ENCODE results near the gene HBG2. TPM values are rescaled to one million over a fixed set of nuclear protein-coding genes. Genes with fewer than 3 reads are reported as not detected.

HBG2 gene
- total and polyA plus RNA-seq, 2 of the 4 experiments (the other 2 are of a cell fraction) = 0.54 TPM; not detected in 1

DNA sequence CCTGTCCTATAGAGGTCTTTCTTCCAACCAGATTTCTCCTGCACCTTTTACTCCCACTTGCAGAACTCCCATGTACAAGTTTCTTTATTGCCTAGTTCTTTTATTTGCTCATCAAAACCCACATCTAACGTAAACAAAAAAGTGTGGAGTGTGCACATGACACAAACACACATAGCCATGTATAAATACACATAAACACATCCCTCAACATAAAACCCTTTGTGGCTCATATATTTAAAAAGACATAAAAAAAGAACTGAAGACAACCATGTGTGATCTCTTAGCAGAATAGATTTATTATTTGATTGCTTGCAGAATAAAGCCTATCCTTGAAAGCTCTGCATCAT, 1.7 kb downstream of the HBG2 start:
- TF ChIP-seq BHLHE40 (IDR thresholded peaks at IDR 0.05; ENCODE audit: low read depth, low read length) = no peak
- TF ChIP-seq MAZ (IDR thresholded peaks at IDR 0.05; ENCODE audit: borderline replicate concordance, low read depth, low read length) = no peak
- TF ChIP-seq RFX5 (IDR thresholded peaks at IDR 0.05; ENCODE audit: low read depth, low read length) = no peak
- TF ChIP-seq SMC3 (IDR thresholded peaks at IDR 0.05; ENCODE audit: low read depth, low read length) = no peak
- no peak for TF ChIP-seq USF2 (IDR thresholded peaks at IDR 0.05; ENCODE audit: low read depth, low read length)
- no peak for TF ChIP-seq NFE2L2 (IDR thresholded peaks at IDR 0.05; ENCODE audit: low read depth, low read length)
- no peak overlapping the region for H3K4me3 ChIP-seq (ENCODE audit: insufficient read depth, low read depth, low read length)
- no peaks in the 10 kb centered on the region for H3K36me3 ChIP-seq (ENCODE audit: control insufficient read depth, insufficient read depth, low read length)
- no peak for DNase-seq
- no peak overlapping the region for H3K27ac ChIP-seq (ENCODE audit: insufficient read depth, low read length)
- H3K4me2 ChIP-seq (ENCODE audit: low read depth, low read length) = no peak overlapping the region
- no peak overlapping the region for H3K4ac ChIP-seq (ENCODE audit: low read depth, low read length)
- no peak overlapping the region for H4K5ac ChIP-seq (ENCODE audit: low read depth, low read length)
- no peak overlapping the region for H2BK5ac ChIP-seq (ENCODE audit: low read depth, low read length, poor library complexity, severe bottlenecking)
- in situ Hi-C loops (cut with MboI; ENCODE audit: low sequenced_read_pairs) (no loop called here), dilution Hi-C loops (cut with HindIII; ENCODE audit: low sequenced_read_pairs, unreplicated experiment) (no loop called here), intact Hi-C loops (cut with micrococcal nuclease) (no loop called here)
- H2BK20ac ChIP-seq (ENCODE audit: low read depth, low read length) = no peak overlapping the region
- no peak overlapping the region for H2AK5ac ChIP-seq (ENCODE audit: low read depth, low read length)
- no peak overlapping the region for H2AFZ ChIP-seq (replicated peaks; ENCODE audit: low read length, poor library complexity)
- no peak overlapping the region for H3K9ac ChIP-seq (ENCODE audit: low read depth, low read length)
- H3K4me1 ChIP-seq (ENCODE audit: control insufficient read depth, insufficient read depth, low read length) = no peaks in the 10 kb centered on the region
- no peaks in the 10 kb centered on the region for H3K9me1 ChIP-seq (ENCODE audit: insufficient read depth, low read length)
- no peak overlapping the region for H3K23ac ChIP-seq (ENCODE audit: low read depth, low read length)
- no peaks in the 10 kb centered on the region for H4K20me1 ChIP-seq (ENCODE audit: insufficient read depth, low read length)
- CTCF ChIA-PET = no interaction called here
- no peak for ATAC-seq (ENCODE audit: low read depth)
- no CpG with 5 or more reads among the region's 1 CpG for WGBS, 2 experiments (ENCODE audit: extremely low coverage in 2 of 2, insufficient read length in 1 of 2)
- no peak overlapping the region for H3K56ac ChIP-seq (ENCODE audit: extremely low read depth, insufficient read depth, low read length)
- no peak overlapping the region for H4K8ac ChIP-seq (ENCODE audit: low read depth in 2 of 2, low read length in 2 of 2)
- H2BK15ac ChIP-seq (ENCODE audit: low read depth, low read length) = no peak overlapping the region
- no peak overlapping the region for H3K14ac ChIP-seq (replicated peaks; ENCODE audit: low read depth, low read length)
- no peak overlapping the region for H4K91ac ChIP-seq (ENCODE audit: insufficient read depth, low read depth, low read length)
- no TSS peak for BruUV-seq (replicated peaks)
- H3K9me3 ChIP-seq (ENCODE audit: control insufficient read depth, insufficient read depth, low read length) = no peaks in the 10 kb centered on the region
- POLR2A ChIA-PET (ENCODE audit: unreplicated experiment) = no interaction called here
- no peaks in the 10 kb centered on the region for H3K79me1 ChIP-seq (ENCODE audit: low read depth in 1 of 2, low read length in 2 of 2)
- no peak overlapping the region for H2BK120ac ChIP-seq (ENCODE audit: low read depth, low read length)
- H3K18ac ChIP-seq (ENCODE audit: low read depth, low read length) = no peak overlapping the region
- no peaks in the 10 kb centered on the region for H3K27me3 ChIP-seq (ENCODE audit: control insufficient read depth, insufficient read depth, low read length)
- H2AK9ac ChIP-seq (replicated peaks; ENCODE audit: low read depth, low read length, poor library complexity) = no peak overlapping the region

Data from IMR-90 (cell line).